DND-41 (cell line): ENCODE measurements around the gene TMEM26.

Source experiments
- ATAC-seq: fragments of 200-7000 bp; cut with Tn5 transposase; 3 replicates; pipeline ENCODE4 v1.9.1; 2021; ENCODE audit warnings: low read depth; ENCODE audit not compliant: insufficient read depth
- DNase-seq: peaks from one replicate; pipeline ENCODE4 v3.0.0-alpha.2; 2020
- H2AFZ ChIP-seq: 2 replicates; pipeline ENCODE4 v1.6.0; 2012; ENCODE audit warnings: low read depth, low read length
- H3K27ac ChIP-seq: 2 replicates; pipeline ENCODE4 v1.5.1; 2012; ENCODE audit warnings: low read length, inconsistent platforms
- H3K27me3 ChIP-seq: fragments of 200-600 bp; sonication (generic); 2 replicates; pipeline ENCODE4 v1.6.0; 2012; ENCODE audit warnings: low read length, mild to moderate bottlenecking, inconsistent platforms; ENCODE audit not compliant: insufficient read depth, poor library complexity
- H3K36me3 ChIP-seq: 2 replicates; pipeline ENCODE4 v1.5.1; 2012; ENCODE audit warnings: low read length, inconsistent platforms; ENCODE audit not compliant: insufficient read depth
- H3K4me1 ChIP-seq: 2 replicates; pipeline ENCODE4 v1.5.1; 2012; ENCODE audit warnings: mild to moderate bottlenecking, low read length; ENCODE audit not compliant: insufficient read depth
- H3K4me2 ChIP-seq: 2 replicates; pipeline ENCODE4 v1.6.0; 2012; ENCODE audit warnings: mild to moderate bottlenecking, moderate library complexity, low read length, inconsistent platforms; ENCODE audit not compliant: insufficient read depth
- H3K4me3 ChIP-seq, 2 experiments: fragments of 200-600 bp in 1 of 2; shearing (Covaris generic) in 1 of 2; 2 replicates each; pipeline ENCODE4 v1.5.1; 2012 to 2016; ENCODE audit warnings: inconsistent platforms in 2 of 2, low read length in 2 of 2, mild to moderate bottlenecking in 2 of 2, low read depth in 1 of 2, moderate library complexity in 1 of 2
- H3K79me2 ChIP-seq: 2 replicates; pipeline ENCODE4 v1.6.0; 2012; ENCODE audit warnings: low read length, inconsistent platforms; ENCODE audit not compliant: insufficient read depth
- H3K9ac ChIP-seq: 2 replicates; pipeline ENCODE4 v1.6.0; 2012; ENCODE audit warnings: low read depth, mild to moderate bottlenecking, inconsistent platforms, low read length, moderate library complexity
- H3K9me3 ChIP-seq: 2 replicates; pipeline ENCODE4 v1.5.1; 2012; ENCODE audit warnings: low read length, moderate library complexity, mild to moderate bottlenecking, inconsistent platforms; ENCODE audit not compliant: insufficient read depth, severe bottlenecking
- H4K20me1 ChIP-seq: 2 replicates; pipeline ENCODE4 v1.6.0; 2012; ENCODE audit warnings: low read length; ENCODE audit not compliant: insufficient read depth
- EZH2 ChIP-seq: IDR thresholded peaks from 3 replicates; pipeline ENCODE4 v1.6.1; 2012; ENCODE audit warnings: borderline replicate concordance, low read depth, mild to moderate bottlenecking, moderate library complexity, low read length, inconsistent platforms; ENCODE audit not compliant: severe bottlenecking
- TF ChIP-seq, protein P1 (sequence below): IDR thresholded peaks from 2 replicates; pipeline ENCODE4 v1.5.1; 2012; ENCODE audit warnings: borderline replicate concordance, low read length, moderate library complexity, mild to moderate bottlenecking; ENCODE audit not compliant: poor library complexity, severe bottlenecking; ENCODE audit errors: extremely low read depth

Gene TMEM26

DNA sequence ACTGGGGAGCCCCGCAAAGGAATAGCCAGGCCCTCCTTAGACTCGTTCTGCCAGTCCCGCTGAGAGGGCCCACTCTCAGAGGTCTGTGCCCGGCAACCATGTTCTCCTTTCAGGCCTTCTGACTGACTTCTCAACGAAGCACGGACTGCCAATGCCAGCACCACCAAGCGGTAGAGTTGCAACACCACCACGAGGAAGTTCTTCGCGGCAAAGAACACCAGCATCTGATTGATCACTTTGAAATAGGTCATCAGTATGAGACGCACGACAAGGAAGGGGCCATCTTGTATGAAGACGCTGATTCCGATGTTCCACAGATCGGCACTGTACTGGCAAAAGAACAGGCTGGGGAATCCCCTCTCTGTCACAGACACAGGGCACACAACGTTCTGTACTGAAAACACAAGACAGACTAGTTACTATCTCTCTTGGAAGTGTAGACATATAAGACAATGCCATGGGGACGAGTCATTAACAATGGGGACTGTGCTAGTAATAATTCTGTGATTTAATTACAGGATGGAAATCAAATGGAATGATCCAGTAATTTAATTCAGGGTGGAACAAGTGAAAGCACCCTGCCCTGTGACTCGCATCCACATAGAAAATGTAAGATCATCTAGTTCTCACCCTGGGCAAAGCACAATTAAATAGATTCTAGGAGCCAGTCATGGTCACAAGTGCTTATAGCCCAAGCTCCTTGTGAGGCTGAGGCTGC, 42.7 kb downstream of the TMEM26 start:
- H3K36me3 ChIP-seq, result no peaks in the 10 kb centered on the region
- ATAC-seq (no peak), DNase-seq (no peak)
- H3K9me3 ChIP-seq, result no peaks in the 10 kb centered on the region
- peaks cover 10% of the 10 kb centered on the region; the same call in 1 of the 2 replicates for H3K4me1 ChIP-seq
- H3K27me3 ChIP-seq, result no peaks in the 10 kb centered on the region
- H4K20me1 ChIP-seq, result no peaks in the 10 kb centered on the region
- TF ChIP-seq EZH2, result no peak
- TF ChIP-seq, protein P1, sequence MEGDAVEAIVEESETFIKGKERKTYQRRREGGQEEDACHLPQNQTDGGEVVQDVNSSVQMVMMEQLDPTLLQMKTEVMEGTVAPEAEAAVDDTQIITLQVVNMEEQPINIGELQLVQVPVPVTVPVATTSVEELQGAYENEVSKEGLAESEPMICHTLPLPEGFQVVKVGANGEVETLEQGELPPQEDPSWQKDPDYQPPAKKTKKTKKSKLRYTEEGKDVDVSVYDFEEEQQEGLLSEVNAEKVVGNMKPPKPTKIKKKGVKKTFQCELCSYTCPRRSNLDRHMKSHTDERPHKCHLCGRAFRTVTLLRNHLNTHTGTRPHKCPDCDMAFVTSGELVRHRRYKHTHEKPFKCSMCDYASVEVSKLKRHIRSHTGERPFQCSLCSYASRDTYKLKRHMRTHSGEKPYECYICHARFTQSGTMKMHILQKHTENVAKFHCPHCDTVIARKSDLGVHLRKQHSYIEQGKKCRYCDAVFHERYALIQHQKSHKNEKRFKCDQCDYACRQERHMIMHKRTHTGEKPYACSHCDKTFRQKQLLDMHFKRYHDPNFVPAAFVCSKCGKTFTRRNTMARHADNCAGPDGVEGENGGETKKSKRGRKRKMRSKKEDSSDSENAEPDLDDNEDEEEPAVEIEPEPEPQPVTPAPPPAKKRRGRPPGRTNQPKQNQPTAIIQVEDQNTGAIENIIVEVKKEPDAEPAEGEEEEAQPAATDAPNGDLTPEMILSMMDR, result no peak
- no peak overlapping the region for H3K9ac ChIP-seq
- no peak overlapping the region for H3K27ac ChIP-seq
- H2AFZ ChIP-seq, result no peak overlapping the region
- no peak overlapping the region for H3K4me3 ChIP-seq
- H3K79me2 ChIP-seq, result no peaks in the 10 kb centered on the region
- H3K4me2 ChIP-seq, result no peak overlapping the region

DNA sequence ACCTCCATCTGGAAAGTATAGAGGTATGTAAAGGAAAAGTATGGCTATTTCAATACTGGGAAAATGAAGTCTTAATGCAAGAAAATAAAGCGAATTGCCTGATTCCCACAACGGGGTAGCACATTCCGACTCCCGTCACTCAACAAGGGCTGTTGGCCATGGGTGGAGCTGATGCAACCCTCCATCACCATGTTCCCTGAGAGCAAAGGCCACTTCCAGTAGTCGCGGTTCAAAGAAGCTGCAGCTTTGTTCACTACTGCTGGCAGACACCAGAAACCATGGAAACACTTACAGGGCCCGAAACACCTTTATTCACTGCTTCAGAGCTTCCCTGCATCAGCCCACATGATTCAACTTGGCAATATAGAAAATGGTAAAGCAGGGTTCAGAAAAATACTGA, 44.0 kb downstream of the TMEM26 start:
- no peaks in the 10 kb centered on the region for H4K20me1 ChIP-seq
- TF ChIP-seq, protein P1, result no peak
- no peak for TF ChIP-seq EZH2
- no peaks in the 10 kb centered on the region for H3K36me3 ChIP-seq
- H3K27me3 ChIP-seq, result no peaks in the 10 kb centered on the region
- no peaks in the 10 kb centered on the region for H3K79me2 ChIP-seq
- no peak overlapping the region for H2AFZ ChIP-seq
- H3K9ac ChIP-seq, result no peak overlapping the region
- ATAC-seq (no peak), DNase-seq (no peak)
- no peak overlapping the region for H3K4me2 ChIP-seq
- no peaks in the 10 kb centered on the region for H3K9me3 ChIP-seq
- H3K27ac ChIP-seq, result no peak overlapping the region
- peaks cover 20% of the 10 kb centered on the region for H3K4me1 ChIP-seq
- no peak overlapping the region for H3K4me3 ChIP-seq

DNA sequence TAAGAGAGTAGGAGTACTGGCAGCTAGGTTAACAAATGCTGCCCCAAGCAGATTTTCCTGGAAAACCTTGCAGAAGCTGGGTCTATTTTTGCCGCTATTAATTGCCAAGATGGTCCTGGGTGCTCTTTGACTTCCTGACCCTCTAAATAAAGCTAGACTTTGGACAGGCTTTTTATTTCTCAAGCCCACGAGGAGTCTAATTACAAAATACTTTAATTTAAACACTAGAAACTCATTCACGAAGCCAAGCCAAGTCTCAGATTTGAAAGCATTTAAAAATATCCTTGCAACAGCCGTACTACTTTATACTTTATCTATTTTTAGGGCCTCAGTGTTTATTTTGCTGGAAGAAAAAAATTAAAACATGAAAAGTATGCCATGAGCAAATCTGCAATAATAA, 45.1 kb downstream of the TMEM26 start:
- no peak overlapping the region for H3K9ac ChIP-seq
- peaks cover 20% of the 10 kb centered on the region for H3K4me1 ChIP-seq
- H3K27me3 ChIP-seq, result no peaks in the 10 kb centered on the region
- H3K27ac ChIP-seq, result no peak overlapping the region
- DNase-seq (no peak), ATAC-seq (no peak)
- H4K20me1 ChIP-seq, result no peaks in the 10 kb centered on the region
- no peak overlapping the region for H3K4me3 ChIP-seq
- no peaks in the 10 kb centered on the region for H3K79me2 ChIP-seq
- TF ChIP-seq EZH2, result no peak
- TF ChIP-seq, protein P1, result no peak
- no peak overlapping the region for H2AFZ ChIP-seq
- H3K4me2 ChIP-seq, result no peak overlapping the region
- H3K36me3 ChIP-seq, result no peaks in the 10 kb centered on the region
- H3K9me3 ChIP-seq, result no peaks in the 10 kb centered on the region
